Panc1 (cell line): ENCODE data around the gene PCDHB10. TPM values are rescaled to one million over a fixed set of nuclear protein-coding genes. Genes with fewer than 3 reads are reported as not detected.

Source experiments
- ATAC-seq: fragments of 200-7000 bp; cut with Tn5 transposase; 2 replicates; pipeline ENCODE4 v1.9.1; 2020; ENCODE audit warnings: mild to moderate bottlenecking, moderate library complexity
- BruUV-seq: library from RNA; stranded (reverse); fragments of 400-500 nt; replicated peaks from 2 replicates; lab custom pipeline; 2021; lab: Mats Ljungman, UMichigan
- CTCF ChIA-PET: fragments of 300-600 bp; sonication (Branson Sonifier 250); formaldehyde crosslinking; loops from one replicate; lab custom pipeline; 2022; ENCODE audit warnings: antibody characterized with exemption; lab: Charles Lee
- POLR2A ChIA-PET: fragments of 300-600 bp; sonication (Branson Sonifier 250); formaldehyde crosslinking; loops from one replicate; lab custom pipeline; 2022; ENCODE audit warnings: antibody characterized with exemption; lab: Charles Lee
- DNase-seq: peaks from one replicate; pipeline ENCODE4 v3.0.0-alpha.2; 2010; ENCODE audit warnings: low read depth, low spot score
- H3K27ac ChIP-seq: 2 replicates; pipeline ENCODE4 v1.5.1; 2011; ENCODE audit warnings: mild to moderate bottlenecking, low read length, inconsistent platforms
- H3K27me3 ChIP-seq: fragments of 200-500 bp; sonication (Bioruptor generic); 2 replicates; pipeline ENCODE4 v1.6.0; 2014; ENCODE audit warnings: low read length, inconsistent platforms; ENCODE audit not compliant: control insufficient read depth, insufficient read depth
- H3K36me3 ChIP-seq: fragments of 200-500 bp; sonication (Bioruptor generic); 2 replicates; pipeline ENCODE4 v1.5.1; 2014; ENCODE audit warnings: inconsistent platforms, mild to moderate bottlenecking, low read length, moderate library complexity; ENCODE audit not compliant: control insufficient read depth, insufficient read depth
- H3K4me1 ChIP-seq: 2 replicates; pipeline ENCODE4 v1.5.1; 2011; ENCODE audit warnings: inconsistent platforms, mild to moderate bottlenecking, low read length, moderate library complexity; ENCODE audit not compliant: control insufficient read depth, insufficient read depth
- H3K4me3 ChIP-seq, 2 experiments: 2 replicates each; pipeline ENCODE4 v1.5.1; 2011 to 2012; ENCODE audit warnings: low read depth in 2 of 2, low read length in 2 of 2, mild to moderate bottlenecking in 2 of 2, inconsistent platforms in 1 of 2, moderate library complexity in 1 of 2
- H3K9me3 ChIP-seq: fragments of 200-500 bp; sonication (Bioruptor generic); 2 replicates; pipeline ENCODE4 v1.5.1; 2014; ENCODE audit warnings: low read depth, mild to moderate bottlenecking, inconsistent platforms, low read length, moderate library complexity; ENCODE audit not compliant: control insufficient read depth, insufficient read depth
- POLR2AphosphoS5 ChIP-seq: IDR thresholded peaks from 2 replicates; pipeline ENCODE4 v1.6.1; 2012; ENCODE audit warnings: mild to moderate bottlenecking, low read depth, low read length, moderate library complexity
- SIN3A ChIP-seq: IDR thresholded peaks from 2 replicates; pipeline ENCODE4 v1.6.1; 2012; ENCODE audit warnings: low read depth, mild to moderate bottlenecking, low read length, moderate library complexity, borderline replicate concordance; ENCODE audit not compliant: insufficient read depth
- TCF7L2 ChIP-seq: IDR thresholded peaks from 2 replicates; pipeline ENCODE4 v1.6.1; 2011; ENCODE audit warnings: mild to moderate bottlenecking, low read depth, low read length, inconsistent platforms
- in situ Hi-C: cut with HindIII; loops from 2 replicates; pipeline ENCODE4 v1.10.0; 2016; ENCODE audit warnings: low sequenced_read_pairs, low pct_unique_long_range_greater_than_20kb
- intact Hi-C: fragments of 100-400 bp; cut with micrococcal nuclease; formaldehyde crosslinking; loops from one replicate; pipeline ENCODE4 v1.10.0; 2022; ENCODE audit not compliant: unreplicated experiment
- total RNA-seq: library from RNA; stranded (reverse); gene quantifications from one replicate; pipeline ENCODE4 v1.2.1, GENCODE V29; 2021; ENCODE audit not compliant: unreplicated experiment
- TF ChIP-seq, protein P1 (sequence below): fragments of 450-650 bp; IDR thresholded peaks from 2 replicates; pipeline ENCODE4 v1.5.1; 2017; ENCODE audit warnings: mild to moderate bottlenecking
- TF ChIP-seq, protein P2 (sequence below), 2 experiments: IDR thresholded peaks; 2 replicates each; pipeline ENCODE4 v1.6.1; 2011 to 2012; ENCODE audit warnings: low read depth in 2 of 2, control low read depth in 1 of 2, low read length in 1 of 2, mild to moderate bottlenecking in 1 of 2, moderate library complexity in 1 of 2; ENCODE audit not compliant: insufficient read depth in 1 of 2

The PCDHB10 gene
- total RNA-seq, 1 experiment from 2014 or later, result 0.72 TPM

DNA sequence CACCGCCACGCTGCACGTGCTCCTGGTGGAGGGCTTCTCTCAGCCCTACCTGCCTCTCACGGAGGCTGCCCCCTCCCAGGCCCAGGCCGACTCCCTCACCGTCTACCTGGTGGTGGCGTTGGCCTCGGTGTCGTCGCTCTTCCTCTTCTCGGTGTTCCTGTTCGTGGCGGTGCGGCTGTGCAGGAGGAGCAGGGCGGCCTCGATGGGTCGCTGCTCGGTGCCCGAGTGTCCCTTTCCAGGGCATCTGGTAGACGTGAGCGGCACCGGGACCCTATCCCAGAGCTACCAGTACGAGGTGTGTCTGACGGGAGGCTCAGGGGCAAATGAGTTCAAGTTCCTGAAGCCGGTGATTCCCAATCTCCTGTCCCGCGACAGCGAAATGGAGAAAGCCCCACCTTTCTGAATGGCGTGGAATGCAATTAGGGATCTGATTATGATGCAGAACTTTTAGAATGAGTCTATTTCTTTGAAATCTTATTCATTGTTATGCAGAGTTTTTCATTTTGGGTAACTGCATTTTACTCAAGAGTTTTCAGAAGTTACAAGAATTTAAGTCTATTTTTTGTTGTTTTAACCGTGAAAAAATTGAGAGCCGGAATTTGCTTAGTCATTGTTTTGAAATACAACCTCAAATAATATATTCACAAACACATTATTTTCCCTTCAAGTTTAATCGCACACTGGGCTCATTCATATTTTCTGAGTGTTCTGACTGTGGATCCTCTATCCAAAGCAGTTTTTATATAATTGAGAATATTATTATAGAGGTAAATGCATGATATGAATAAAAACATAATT lies 44.6 kb downstream of the PCDHB10 start:
- POLR2A ChIA-PET, result interaction anchor here (0.6 kb wide), 1 partner anchor 480 kb away, joined by 7 read pairs; no protein-coding TSS in a partner anchor
- TF ChIP-seq POLR2AphosphoS5, result no peak
- TF ChIP-seq, protein P1, sequence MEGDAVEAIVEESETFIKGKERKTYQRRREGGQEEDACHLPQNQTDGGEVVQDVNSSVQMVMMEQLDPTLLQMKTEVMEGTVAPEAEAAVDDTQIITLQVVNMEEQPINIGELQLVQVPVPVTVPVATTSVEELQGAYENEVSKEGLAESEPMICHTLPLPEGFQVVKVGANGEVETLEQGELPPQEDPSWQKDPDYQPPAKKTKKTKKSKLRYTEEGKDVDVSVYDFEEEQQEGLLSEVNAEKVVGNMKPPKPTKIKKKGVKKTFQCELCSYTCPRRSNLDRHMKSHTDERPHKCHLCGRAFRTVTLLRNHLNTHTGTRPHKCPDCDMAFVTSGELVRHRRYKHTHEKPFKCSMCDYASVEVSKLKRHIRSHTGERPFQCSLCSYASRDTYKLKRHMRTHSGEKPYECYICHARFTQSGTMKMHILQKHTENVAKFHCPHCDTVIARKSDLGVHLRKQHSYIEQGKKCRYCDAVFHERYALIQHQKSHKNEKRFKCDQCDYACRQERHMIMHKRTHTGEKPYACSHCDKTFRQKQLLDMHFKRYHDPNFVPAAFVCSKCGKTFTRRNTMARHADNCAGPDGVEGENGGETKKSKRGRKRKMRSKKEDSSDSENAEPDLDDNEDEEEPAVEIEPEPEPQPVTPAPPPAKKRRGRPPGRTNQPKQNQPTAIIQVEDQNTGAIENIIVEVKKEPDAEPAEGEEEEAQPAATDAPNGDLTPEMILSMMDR, result no peak

DNA sequence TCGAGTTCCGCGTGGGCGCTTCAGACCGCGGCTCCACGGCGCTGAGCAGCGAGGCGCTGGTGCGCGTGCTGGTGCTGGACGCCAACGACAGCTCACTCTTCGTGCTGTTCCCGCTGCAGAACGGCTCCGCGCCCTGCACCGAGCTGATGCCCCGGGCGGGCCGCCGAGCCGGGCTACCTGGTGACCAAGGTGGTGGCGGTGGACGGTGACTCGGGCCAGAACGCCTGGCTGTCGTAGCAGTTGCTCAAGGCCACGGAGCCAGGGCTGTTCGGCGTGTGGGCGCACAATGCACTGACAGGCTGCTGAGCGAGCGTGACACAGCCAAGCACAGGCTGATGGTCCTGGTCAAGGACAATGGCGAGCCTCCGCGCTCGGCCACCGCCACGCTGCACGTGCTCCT lies 49.3 kb downstream of the PCDHB10 start:
- no TSS peak for BruUV-seq
- intact Hi-C loops (no loop called here), in situ Hi-C loops (no loop called here)
- Histone ChIP-seq H3K36me3 (no peaks in the 10 kb centered on the region), H3K27ac (no peak overlapping the region), H3K4me1 (no peaks in the 10 kb centered on the region), H3K4me3 (no peak overlapping the region), H3K9me3 (peaks cover 62% of the 10 kb centered on the region), H3K27me3 (no peaks in the 10 kb centered on the region)
- ATAC-seq (no peak), DNase-seq (no peak)
- POLR2A ChIA-PET, result no interaction called here
- TF ChIP-seq SIN3A (no peak), POLR2AphosphoS5 (no peak), TCF7L2 (no peak)
- TF ChIP-seq, protein P2, sequence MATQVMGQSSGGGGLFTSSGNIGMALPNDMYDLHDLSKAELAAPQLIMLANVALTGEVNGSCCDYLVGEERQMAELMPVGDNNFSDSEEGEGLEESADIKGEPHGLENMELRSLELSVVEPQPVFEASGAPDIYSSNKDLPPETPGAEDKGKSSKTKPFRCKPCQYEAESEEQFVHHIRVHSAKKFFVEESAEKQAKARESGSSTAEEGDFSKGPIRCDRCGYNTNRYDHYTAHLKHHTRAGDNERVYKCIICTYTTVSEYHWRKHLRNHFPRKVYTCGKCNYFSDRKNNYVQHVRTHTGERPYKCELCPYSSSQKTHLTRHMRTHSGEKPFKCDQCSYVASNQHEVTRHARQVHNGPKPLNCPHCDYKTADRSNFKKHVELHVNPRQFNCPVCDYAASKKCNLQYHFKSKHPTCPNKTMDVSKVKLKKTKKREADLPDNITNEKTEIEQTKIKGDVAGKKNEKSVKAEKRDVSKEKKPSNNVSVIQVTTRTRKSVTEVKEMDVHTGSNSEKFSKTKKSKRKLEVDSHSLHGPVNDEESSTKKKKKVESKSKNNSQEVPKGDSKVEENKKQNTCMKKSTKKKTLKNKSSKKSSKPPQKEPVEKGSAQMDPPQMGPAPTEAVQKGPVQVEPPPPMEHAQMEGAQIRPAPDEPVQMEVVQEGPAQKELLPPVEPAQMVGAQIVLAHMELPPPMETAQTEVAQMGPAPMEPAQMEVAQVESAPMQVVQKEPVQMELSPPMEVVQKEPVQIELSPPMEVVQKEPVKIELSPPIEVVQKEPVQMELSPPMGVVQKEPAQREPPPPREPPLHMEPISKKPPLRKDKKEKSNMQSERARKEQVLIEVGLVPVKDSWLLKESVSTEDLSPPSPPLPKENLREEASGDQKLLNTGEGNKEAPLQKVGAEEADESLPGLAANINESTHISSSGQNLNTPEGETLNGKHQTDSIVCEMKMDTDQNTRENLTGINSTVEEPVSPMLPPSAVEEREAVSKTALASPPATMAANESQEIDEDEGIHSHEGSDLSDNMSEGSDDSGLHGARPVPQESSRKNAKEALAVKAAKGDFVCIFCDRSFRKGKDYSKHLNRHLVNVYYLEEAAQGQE (IDR thresholded peaks at IDR 0.05; ENCODE audit: insufficient read depth in 1 of 2, low read depth in 2 of 2, low read length in 1 of 2), result no peak
- TF ChIP-seq, protein P1, result no peak
- CTCF ChIA-PET, result no interaction called here

More for the DNA sequence above, 44.6 kb downstream of the PCDHB10 start:
- DNase-seq (no peak), ATAC-seq (no peak)
- Histone ChIP-seq H3K4me1 (no peaks in the 10 kb centered on the region), H3K27me3 (no peaks in the 10 kb centered on the region), H3K36me3 (no peaks in the 10 kb centered on the region), H3K4me3 (no peak overlapping the region), H3K27ac (no peak overlapping the region), H3K9me3 (peaks cover 66% of the 10 kb centered on the region)
- in situ Hi-C loops (no loop called here), intact Hi-C loops (no loop called here)
- BruUV-seq, result no TSS peak
- CTCF ChIA-PET, result no interaction called here

Other genes with a start within 250 kb of the PCDHB10 start
- gene PCDHAC2, start 225.9 kb upstream of the PCDHB10 start, total RNA-seq, result 8.8 TPM
- 0.05 TPM for gene PCDHB1, start 141.0 kb upstream of the PCDHB10 start, total RNA-seq
- gene PCDHB2, start 97.7 kb upstream of the PCDHB10 start, total RNA-seq, result 12.8 TPM
- gene PCDHB3, start 91.9 kb upstream of the PCDHB10 start, total RNA-seq, result 0.92 TPM
- 0.26 TPM for gene PCDHB4, start 70.5 kb upstream of the PCDHB10 start, total RNA-seq
- 0.08 TPM for gene PCDHB5, start 57.1 kb upstream of the PCDHB10 start, total RNA-seq
- gene PCDHB6, start 42.3 kb upstream of the PCDHB10 start, total RNA-seq, result 1.9 TPM
- 1.3 TPM for gene PCDHB7, start 19.7 kb upstream of the PCDHB10 start, total RNA-seq
- gene PCDHB8, start 14.6 kb upstream of the PCDHB10 start, total RNA-seq, result 7.6 TPM
- gene PCDHB16, start 10.0 kb upstream of the PCDHB10 start, total RNA-seq, result 1.8 TPM
- gene PCDHB9, start 5.2 kb upstream of the PCDHB10 start, total RNA-seq, result 1.8 TPM
- gene PCDHB11, start 7.3 kb downstream of the PCDHB10 start, total RNA-seq, result 1.6 TPM
- gene PCDHB12, start 16.4 kb downstream of the PCDHB10 start, total RNA-seq, result 0.44 TPM
- gene PCDHB13, start 21.6 kb downstream of the PCDHB10 start, total RNA-seq, result 1.0 TPM
- 0.80 TPM for gene PCDHB14, start 31.0 kb downstream of the PCDHB10 start, total RNA-seq
- gene PCDHB15, start 53.0 kb downstream of the PCDHB10 start, total RNA-seq, result 0.15 TPM
- 0.28 TPM for gene SLC25A2, start 111.7 kb downstream of the PCDHB10 start, total RNA-seq
- gene TAF7, start 128.4 kb downstream of the PCDHB10 start, total RNA-seq, result 71.0 TPM
- 0.92 TPM for gene PCDHGA1, start 138.2 kb downstream of the PCDHB10 start, total RNA-seq
- 0.05 TPM for gene PCDHGA2, start 146.4 kb downstream of the PCDHB10 start, total RNA-seq
- gene PCDHGA3, start 151.5 kb downstream of the PCDHB10 start, total RNA-seq, result not detected
- 2.0 TPM for gene PCDHGB1, start 157.7 kb downstream of the PCDHB10 start, total RNA-seq
- gene PCDHGA4, start 162.7 kb downstream of the PCDHB10 start, total RNA-seq, result 0.69 TPM
- gene PCDHGB2, start 167.6 kb downstream of the PCDHB10 start, total RNA-seq, result 5.3 TPM
- 0.67 TPM for gene PCDHGA5, start 171.8 kb downstream of the PCDHB10 start, total RNA-seq
- gene PCDHGB3, start 177.9 kb downstream of the PCDHB10 start, total RNA-seq, result 0.49 TPM
- gene PCDHGA6, start 181.5 kb downstream of the PCDHB10 start, total RNA-seq, result 0.59 TPM
- gene PCDHGA7, start 190.4 kb downstream of the PCDHB10 start, total RNA-seq, result 0.18 TPM
- gene PCDHGB4, start 195.3 kb downstream of the PCDHB10 start, total RNA-seq, result 0.21 TPM
- gene PCDHGA8, start 200.3 kb downstream of the PCDHB10 start, total RNA-seq, result 0.18 TPM
- 0.87 TPM for gene PCDHGB5, start 205.6 kb downstream of the PCDHB10 start, total RNA-seq
- gene PCDHGA9, start 210.4 kb downstream of the PCDHB10 start, total RNA-seq, result 0.15 TPM
- 0.23 TPM for gene PCDHGB6, start 215.7 kb downstream of the PCDHB10 start, total RNA-seq
- 0.69 TPM for gene PCDHGA10, start 220.6 kb downstream of the PCDHB10 start, total RNA-seq
- 6.7 TPM for gene PCDHGB7, start 225.3 kb downstream of the PCDHB10 start, total RNA-seq
- gene PCDHGA11, start 228.7 kb downstream of the PCDHB10 start, total RNA-seq, result 0.39 TPM
- gene PCDHGA12, start 238.2 kb downstream of the PCDHB10 start, total RNA-seq, result 0.21 TPM